A673 (cell line): ENCODE data around the gene USP14. TPM values are rescaled to one million over a fixed set of nuclear protein-coding genes. Genes with fewer than 3 reads are reported as not detected.
A peak's percentile ranks its signal among the peaks of the same experiment; 100 is the strongest.

Experiments
- BruUV-seq: library from RNA; stranded (reverse); fragments of 400-500 nt; replicated peaks from 2 replicates; lab custom pipeline; 2021; lab: Mats Ljungman, UMichigan
- CTCF ChIA-PET: fragments of 300-600 bp; sonication (Branson Sonifier 250); formaldehyde crosslinking; loops from one replicate; lab custom pipeline; 2022; ENCODE audit warnings: antibody characterized with exemption; lab: Charles Lee
- POLR2A ChIA-PET: fragments of 300-600 bp; sonication (Branson Sonifier 250); formaldehyde crosslinking; loops from one replicate; lab custom pipeline; 2022; ENCODE audit warnings: antibody characterized with exemption; ENCODE audit not compliant: low non-redundant PET; lab: Charles Lee
- DNase-seq: peaks from one replicate; pipeline ENCODE4 v3.0.0-alpha.2; 2015; ENCODE audit warnings: low spot score
- H3K27ac ChIP-seq: fragments of 200-600 bp; sonication (generic); 2 replicates; pipeline ENCODE4 v1.5.1; 2016; ENCODE audit warnings: mixed run types, low read depth, mild to moderate bottlenecking, mixed read lengths, antibody characterized with exemption, low read length; ENCODE audit not compliant: poor library complexity, severe bottlenecking
- H3K27me3 ChIP-seq: fragments of 200-600 bp; sonication (generic); replicated peaks from 2 replicates; pipeline ENCODE4 v1.6.1; 2017; ENCODE audit warnings: mixed run types, low read depth, mild to moderate bottlenecking, mixed read lengths, antibody characterized with exemption, low read length; ENCODE audit not compliant: insufficient read depth, poor library complexity
- H3K36me3 ChIP-seq: fragments of 200-600 bp; sonication (generic); 2 replicates; pipeline ENCODE4 v1.6.1; 2016; ENCODE audit warnings: mixed run types, mild to moderate bottlenecking, mixed read lengths, antibody characterized with exemption, low read length; ENCODE audit not compliant: insufficient read depth, poor library complexity, severe bottlenecking
- H3K4me1 ChIP-seq: fragments of 200-600 bp; sonication (generic); 2 replicates; pipeline ENCODE4 v1.6.1; 2017; ENCODE audit warnings: mixed run types, mild to moderate bottlenecking, mixed read lengths, antibody characterized with exemption, low read length; ENCODE audit not compliant: insufficient read depth, poor library complexity, severe bottlenecking
- H3K4me3 ChIP-seq: fragments of 200-600 bp; sonication (generic); 2 replicates; pipeline ENCODE4 v1.5.1; 2016; ENCODE audit warnings: low read depth, mixed run types, mild to moderate bottlenecking, mixed read lengths, low read length; ENCODE audit not compliant: poor library complexity, severe bottlenecking
- H3K9me3 ChIP-seq: fragments of 200-600 bp; sonication (generic); 2 replicates; pipeline ENCODE4 v1.6.1; 2016; ENCODE audit warnings: mixed run types, low read depth, mild to moderate bottlenecking, mixed read lengths, antibody characterized with exemption, low read length; ENCODE audit not compliant: poor library complexity, severe bottlenecking
- EZH2 ChIP-seq: fragments of 200-600 bp; sonication (generic); IDR thresholded peaks from 2 replicates; pipeline ENCODE4 v1.6.1; 2017; ENCODE audit warnings: borderline replicate concordance, low read depth, mild to moderate bottlenecking, mixed read lengths, antibody characterized with exemption, low read length; ENCODE audit not compliant: poor library complexity, severe bottlenecking
- intact Hi-C: fragments of 100-400 bp; cut with micrococcal nuclease; formaldehyde crosslinking; loops from one replicate; pipeline ENCODE4 v1.10.0; 2022; ENCODE audit not compliant: unreplicated experiment
- total RNA-seq: library from RNA; stranded (reverse); gene quantifications from 2 replicates; pipeline ENCODE4 v1.2.3, GENCODE V29; 2021
- TF ChIP-seq, protein P1 (sequence below): fragments of 300-800, 200-600 bp; sonication (generic); conservative IDR thresholded peaks from 2 replicates; pipeline ENCODE4 v1.5.1; 2017; ENCODE audit warnings: low read depth, mild to moderate bottlenecking, antibody characterized with exemption, low read length, moderate library complexity, mixed read lengths

The USP14 gene
- total RNA-seq, 1 experiment from 2014 or later, result 148 TPM

DNA sequence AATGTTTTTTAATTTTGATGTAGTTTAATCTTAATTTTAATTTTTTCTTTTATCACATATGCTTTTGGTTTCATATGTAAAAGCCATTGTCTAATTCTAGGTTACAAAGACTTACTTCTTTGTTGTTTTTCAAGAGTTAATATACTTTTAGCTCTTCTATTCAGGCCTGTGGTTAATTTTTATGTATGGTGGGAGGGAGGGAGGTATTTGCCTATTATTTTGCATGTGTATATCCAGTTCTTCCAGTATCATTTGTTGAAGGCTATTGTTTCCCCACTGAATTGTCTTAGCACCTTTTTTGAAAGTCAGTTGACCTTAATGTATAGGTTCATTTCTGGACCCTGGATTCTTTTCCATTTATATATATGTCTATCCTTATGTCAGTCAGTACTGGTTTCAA lies 23.4 kb downstream of the USP14 start:
- no peak for TF ChIP-seq EZH2
- TF ChIP-seq, protein P1, sequence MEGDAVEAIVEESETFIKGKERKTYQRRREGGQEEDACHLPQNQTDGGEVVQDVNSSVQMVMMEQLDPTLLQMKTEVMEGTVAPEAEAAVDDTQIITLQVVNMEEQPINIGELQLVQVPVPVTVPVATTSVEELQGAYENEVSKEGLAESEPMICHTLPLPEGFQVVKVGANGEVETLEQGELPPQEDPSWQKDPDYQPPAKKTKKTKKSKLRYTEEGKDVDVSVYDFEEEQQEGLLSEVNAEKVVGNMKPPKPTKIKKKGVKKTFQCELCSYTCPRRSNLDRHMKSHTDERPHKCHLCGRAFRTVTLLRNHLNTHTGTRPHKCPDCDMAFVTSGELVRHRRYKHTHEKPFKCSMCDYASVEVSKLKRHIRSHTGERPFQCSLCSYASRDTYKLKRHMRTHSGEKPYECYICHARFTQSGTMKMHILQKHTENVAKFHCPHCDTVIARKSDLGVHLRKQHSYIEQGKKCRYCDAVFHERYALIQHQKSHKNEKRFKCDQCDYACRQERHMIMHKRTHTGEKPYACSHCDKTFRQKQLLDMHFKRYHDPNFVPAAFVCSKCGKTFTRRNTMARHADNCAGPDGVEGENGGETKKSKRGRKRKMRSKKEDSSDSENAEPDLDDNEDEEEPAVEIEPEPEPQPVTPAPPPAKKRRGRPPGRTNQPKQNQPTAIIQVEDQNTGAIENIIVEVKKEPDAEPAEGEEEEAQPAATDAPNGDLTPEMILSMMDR, result no peak
- Histone ChIP-seq H3K27me3 (no peaks in the 10 kb centered on the region), H3K27ac (no peak overlapping the region), H3K4me1 (peaks cover 8% of the 10 kb centered on the region), H3K9me3 (no peaks in the 10 kb centered on the region), H3K36me3 (peaks cover 57% of the 10 kb centered on the region), H3K4me3 (no peak overlapping the region)
- POLR2A ChIA-PET, result no interaction called here
- intact Hi-C loops, result no loop called here
- no peak for DNase-seq
- BruUV-seq, result no TSS peak
- CTCF ChIA-PET, result no interaction called here

DNA sequence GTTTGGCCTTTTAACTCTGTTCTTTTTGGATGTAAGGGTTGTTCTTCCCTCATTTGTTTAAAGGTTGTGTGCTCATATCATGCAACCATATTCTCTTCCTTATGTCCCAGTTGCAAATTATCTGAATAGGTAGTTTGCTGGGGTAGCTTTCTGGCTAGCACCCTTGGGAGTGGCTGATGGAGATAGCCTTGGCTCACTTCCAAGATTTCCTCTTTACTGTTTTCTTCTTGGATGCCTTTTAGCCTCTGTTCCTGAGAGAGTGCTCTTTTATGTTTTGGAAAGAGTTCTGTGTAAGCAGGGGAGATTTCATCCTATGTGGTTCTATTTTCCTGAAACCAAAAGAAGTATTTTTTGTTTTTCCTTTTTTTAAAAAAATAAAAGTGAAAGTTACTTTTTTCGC lies 25.4 kb downstream of the USP14 start:
- ChIA-PET POLR2A (no interaction called here), CTCF (no interaction called here)
- TF ChIP-seq, protein P1, result no peak
- TF ChIP-seq EZH2, result no peak
- H3K9me3 ChIP-seq, result no peaks in the 10 kb centered on the region
- no peak overlapping the region for H3K4me3 ChIP-seq
- H3K36me3 ChIP-seq, result peaks cover 53% of the 10 kb centered on the region
- BruUV-seq, result no TSS peak
- H3K4me1 ChIP-seq, result peaks cover 8% of the 10 kb centered on the region
- H3K27me3 ChIP-seq, result no peaks in the 10 kb centered on the region
- intact Hi-C loops, result no loop called here
- no peak overlapping the region for H3K27ac ChIP-seq
- peak; percentile 40 for DNase-seq

DNA sequence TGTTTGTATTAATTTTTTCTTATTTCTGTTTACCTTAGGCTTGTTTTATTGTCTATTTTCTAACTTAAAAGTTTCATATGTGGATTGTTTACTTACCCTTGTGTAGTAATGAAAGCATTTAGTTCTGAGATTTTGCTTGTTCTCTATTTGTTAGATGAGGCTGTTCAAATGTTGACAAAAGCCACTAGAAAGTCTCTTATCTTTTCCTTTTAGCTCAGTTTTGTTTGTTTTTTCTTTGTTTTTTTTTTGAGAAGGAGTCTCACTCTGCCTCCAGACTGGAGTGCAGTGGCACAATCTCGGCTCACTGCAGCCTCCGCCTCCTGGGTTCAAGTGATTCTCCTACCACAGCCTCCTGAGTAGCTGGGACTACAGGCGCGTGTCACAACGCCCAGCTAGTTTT lies 30.9 kb downstream of the USP14 start:
- peaks cover 13% of the 10 kb centered on the region for H3K36me3 ChIP-seq
- no peaks in the 10 kb centered on the region for H3K27me3 ChIP-seq
- ChIA-PET CTCF (no interaction called here), POLR2A (no interaction called here)
- BruUV-seq, result no TSS peak
- H3K4me3 ChIP-seq, result no peak overlapping the region
- intact Hi-C loops, result no loop called here
- no peak for DNase-seq
- H3K4me1 ChIP-seq, result no peaks in the 10 kb centered on the region
- no peaks in the 10 kb centered on the region for H3K9me3 ChIP-seq
- H3K27ac ChIP-seq, result no peak overlapping the region
- TF ChIP-seq, protein P1, result no peak
- no peak for TF ChIP-seq EZH2
